K562 (cell line): ENCODE measurements around the gene PHYKPL. TPM values are rescaled to one million over a fixed set of nuclear protein-coding genes. Genes with fewer than 3 reads are reported as not detected.
A peak's percentile ranks its signal among the peaks of the same experiment; 100 is the strongest.

Source experiments
- FIP1L1 ChIP-seq: fragments of 200-400 bp; formaldehyde crosslinking; IDR thresholded peaks from 2 replicates; pipeline ENCODE4 v1.6.1; 2018; ENCODE audit warnings: mild to moderate bottlenecking, low read depth, low read length; ENCODE audit not compliant: poor library complexity, severe bottlenecking
- FOXA3 ChIP-seq, 2 experiments: fragments of 450-650 bp in 1 of 2; sonication (generic) in 1 of 2; formaldehyde crosslinking; IDR thresholded peaks in 1 of 2; conservative IDR thresholded peaks in 1 of 2; 2 replicates each; pipeline versions ENCODE4 v1.4.0 to v1.8.0; 2020 to 2022; ENCODE audit warnings: mild to moderate bottlenecking in 2 of 2, missing genetic modification reagents in 1 of 2
- GTF2F1 ChIP-seq: IDR thresholded peaks from 2 replicates; pipeline ENCODE4 v1.6.1; 2011; ENCODE audit warnings: low read depth, low read length, improper control_type of control experiment
- HLTF ChIP-seq: fragments of 450-650 bp; IDR thresholded peaks from 2 replicates; pipeline ENCODE4 v1.6.1; 2016
- JUNB ChIP-seq: fragments of 450-650 bp; formaldehyde crosslinking; conservative IDR thresholded peaks from 2 replicates; pipeline ENCODE4 v1.4.0; 2020; ENCODE audit warnings: mild to moderate bottlenecking
- MAZ ChIP-seq, 2 experiments: fragments of 450-650 bp in 1 of 2; sonication (generic) in 1 of 2; formaldehyde crosslinking; IDR thresholded peaks in 1 of 2; conservative IDR thresholded peaks in 1 of 2; 2 replicates each; pipeline versions ENCODE4 v1.4.0 to v1.5.0; 2020; ENCODE audit warnings: mild to moderate bottlenecking in 1 of 2, missing genetic modification reagents in 1 of 2
- MEIS2 ChIP-seq: fragments of 450-650 bp; IDR thresholded peaks from 2 replicates; pipeline ENCODE4 v1.6.1; 2014; ENCODE audit warnings: mild to moderate bottlenecking; ENCODE audit not compliant: partially characterized antibody
- NFE2L1 ChIP-seq: fragments of 450-650 bp; IDR thresholded peaks from 2 replicates; pipeline ENCODE4 v1.6.1; 2016; ENCODE audit warnings: missing genetic modification characterization, low read depth, mild to moderate bottlenecking, missing compliant biosample characterization, moderate library complexity, borderline replicate concordance
- PCBP1 ChIP-seq: fragments of 200-400 bp; formaldehyde crosslinking; IDR thresholded peaks from 2 replicates; pipeline ENCODE4 v1.6.1; 2018; ENCODE audit warnings: mild to moderate bottlenecking, low read depth, low read length; ENCODE audit not compliant: poor library complexity, severe bottlenecking
- POLR2AphosphoS5 ChIP-seq: IDR thresholded peaks from 2 replicates; pipeline ENCODE4 v1.6.1; 2011; ENCODE audit warnings: mild to moderate bottlenecking, low read depth, low read length, moderate library complexity; ENCODE audit not compliant: control insufficient read depth, insufficient read depth
- POLR2G ChIP-seq: fragments of 200-400 bp; formaldehyde crosslinking; IDR thresholded peaks from 2 replicates; pipeline ENCODE4 v1.6.1; 2017; ENCODE audit warnings: low read depth, mild to moderate bottlenecking, antibody characterized with exemption, low read length, moderate library complexity
- RBM22 ChIP-seq: fragments of 200-400 bp; formaldehyde crosslinking; IDR thresholded peaks from 2 replicates; pipeline ENCODE4 v1.6.1; 2018; ENCODE audit warnings: low read length, low read depth; ENCODE audit not compliant: poor library complexity, severe bottlenecking
- SIN3A ChIP-seq, 2 experiments: fragments of 150-350 bp in 1 of 2; IDR thresholded peaks; 2 replicates each; pipeline ENCODE4 v1.6.1; 2011 to 2016; ENCODE audit warnings: borderline replicate concordance in 2 of 2, low read depth in 2 of 2, low read length in 2 of 2, mild to moderate bottlenecking in 2 of 2, moderate library complexity in 2 of 2; ENCODE audit not compliant: control insufficient read depth in 1 of 2
- SIRT6 ChIP-seq: IDR thresholded peaks from one replicate; pipeline ENCODE4 v1.6.1; 2012; ENCODE audit warnings: low read depth, mild to moderate bottlenecking, control low read depth, inconsistent platforms, low read length, moderate library complexity
- ZBTB7A ChIP-seq: IDR thresholded peaks from 2 replicates; pipeline ENCODE4 v1.6.1; 2011; ENCODE audit warnings: low read depth, mild to moderate bottlenecking, low read length, moderate library complexity, borderline replicate concordance; ENCODE audit not compliant: control insufficient read depth
- ZSCAN29 ChIP-seq: fragments of 450-650 bp; IDR thresholded peaks from 2 replicates; pipeline ENCODE4 v1.6.1; 2017
- polyA plus RNA-seq, 8 experiments: library from polyadenylated mRNA; depleted of rRNA in 4 of 8; stranded (reverse) in 5 of 8; unstranded in 3 of 8; fragments of >200 nt; fragmentation: Nextera tagmentation in 2 of 8; fragmentation: Illumina TruSeq in 1 of 8; extraction: Ambion mirVana in 2 of 8; extraction: Trizol in 1 of 8; gene quantifications; 2 replicates each; pipeline versions ENCODE4 v1.2.1 to v1.2.3, GENCODE V29; 2011 to 2014; ENCODE audit warnings: inconsistent platforms in 1 of 8, missing spikeins in 1 of 8
- total RNA-seq, 7 experiments: library from RNA; depleted of rRNA in 6 of 7; stranded (reverse); fragments of >200 nt in 6 of 7; fragmentation: Illumina TruSeq in 2 of 7; extraction: Trizol in 2 of 7; gene quantifications; 2 replicates each; pipeline versions ENCODE4 v1.2.1 to v1.2.3, GENCODE V29; 2011 to 2021; ENCODE audit warnings: low replicate concordance in 1 of 7
- TF ChIP-seq, protein P1 (sequence below): fragments of 250-450 bp; sonication (Bioruptor Pico); IDR thresholded peaks from 2 replicates; pipeline ENCODE4 v1.8.0; 2021; ENCODE audit warnings: mild to moderate bottlenecking, moderate library complexity
- TF ChIP-seq, protein P2 (sequence below): fragments of 450-650 bp; formaldehyde crosslinking; IDR thresholded peaks from 2 replicates; pipeline ENCODE4 v1.4.0; 2020; ENCODE audit warnings: mild to moderate bottlenecking, moderate library complexity
- TF ChIP-seq, protein P3 (sequence below): fragments of 250-450 bp; sonication (Bioruptor Pico); IDR thresholded peaks from 2 replicates; pipeline ENCODE4 v1.4.0; 2020; ENCODE audit warnings: mild to moderate bottlenecking, moderate library complexity
- TF ChIP-seq, protein P4 (sequence below): fragments of 250-450 bp; sonication (Bioruptor Pico); IDR thresholded peaks from 2 replicates; pipeline ENCODE4 v1.5.0; 2021

PHYKPL gene
- total and polyA plus RNA-seq, 9 of the 15 experiments (the other 6 are each of a cell fraction or from before 2014, with no cell fraction given): 4.7 to 34.7 (median 18.6) TPM

DNA sequence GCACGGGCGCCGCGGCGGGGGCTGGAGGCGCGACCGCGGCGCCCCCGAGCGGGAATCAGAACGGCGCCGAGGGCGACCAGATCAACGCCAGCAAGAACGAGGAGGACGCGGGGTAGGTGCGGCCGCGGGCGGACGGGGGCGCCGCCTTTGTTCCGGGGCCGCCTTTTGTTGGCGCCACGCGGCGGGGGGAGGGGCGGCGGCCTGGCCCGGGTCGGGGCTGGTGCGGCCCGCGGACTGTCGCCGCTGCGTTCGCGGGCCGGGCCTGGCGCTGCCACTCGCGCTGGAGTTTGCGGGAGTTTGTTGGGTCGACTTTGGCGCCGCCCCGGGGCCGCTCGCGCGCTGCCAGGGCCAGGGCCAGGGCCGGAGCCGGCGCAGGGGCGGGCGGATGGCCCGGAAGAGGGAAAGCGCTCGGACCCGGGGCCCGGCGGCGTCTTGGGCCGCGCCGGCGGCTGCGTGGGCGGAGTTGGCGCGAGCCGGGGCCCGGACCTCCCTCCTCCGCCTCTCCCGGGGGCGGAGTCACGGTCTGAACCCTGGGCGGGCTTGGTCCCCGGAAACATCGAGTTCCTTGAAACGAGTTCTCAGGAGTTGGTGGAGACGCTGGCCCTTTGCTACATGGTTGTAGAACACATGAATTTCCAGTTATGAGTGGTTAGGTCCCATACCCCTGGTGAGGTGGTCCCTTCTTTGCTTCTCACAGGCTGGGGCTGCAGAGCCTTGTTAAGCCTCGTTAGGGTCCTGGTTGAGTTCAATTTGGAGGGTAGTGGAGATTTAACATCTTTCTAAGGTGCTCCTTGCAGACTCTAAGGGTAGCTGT lies 27.5 kb downstream of the PHYKPL start (continued):
- TF ChIP-seq, protein P1, sequence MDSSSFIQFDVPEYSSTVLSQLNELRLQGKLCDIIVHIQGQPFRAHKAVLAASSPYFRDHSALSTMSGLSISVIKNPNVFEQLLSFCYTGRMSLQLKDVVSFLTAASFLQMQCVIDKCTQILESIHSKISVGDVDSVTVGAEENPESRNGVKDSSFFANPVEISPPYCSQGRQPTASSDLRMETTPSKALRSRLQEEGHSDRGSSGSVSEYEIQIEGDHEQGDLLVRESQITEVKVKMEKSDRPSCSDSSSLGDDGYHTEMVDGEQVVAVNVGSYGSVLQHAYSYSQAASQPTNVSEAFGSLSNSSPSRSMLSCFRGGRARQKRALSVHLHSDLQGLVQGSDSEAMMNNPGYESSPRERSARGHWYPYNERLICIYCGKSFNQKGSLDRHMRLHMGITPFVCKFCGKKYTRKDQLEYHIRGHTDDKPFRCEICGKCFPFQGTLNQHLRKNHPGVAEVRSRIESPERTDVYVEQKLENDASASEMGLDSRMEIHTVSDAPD: no peak
- TF ChIP-seq FOXA3 (CRISPR knock-in tag; conservative IDR thresholded peaks at IDR 0.05 in 1 of 2, IDR thresholded peaks at IDR 0.05 in 1 of 2): no peak
- TF ChIP-seq, protein P2, sequence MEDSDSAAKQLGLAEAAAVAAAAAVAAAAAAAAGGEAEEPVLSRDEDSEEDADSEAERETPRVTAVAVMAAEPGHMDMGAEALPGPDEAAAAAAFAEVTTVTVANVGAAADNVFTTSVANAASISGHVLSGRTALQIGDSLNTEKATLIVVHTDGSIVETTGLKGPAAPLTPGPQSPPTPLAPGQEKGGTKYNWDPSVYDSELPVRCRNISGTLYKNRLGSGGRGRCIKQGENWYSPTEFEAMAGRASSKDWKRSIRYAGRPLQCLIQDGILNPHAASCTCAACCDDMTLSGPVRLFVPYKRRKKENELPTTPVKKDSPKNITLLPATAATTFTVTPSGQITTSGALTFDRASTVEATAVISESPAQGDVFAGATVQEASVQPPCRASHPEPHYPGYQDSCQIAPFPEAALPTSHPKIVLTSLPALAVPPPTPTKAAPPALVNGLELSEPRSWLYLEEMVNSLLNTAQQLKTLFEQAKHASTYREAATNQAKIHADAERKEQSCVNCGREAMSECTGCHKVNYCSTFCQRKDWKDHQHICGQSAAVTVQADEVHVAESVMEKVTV: no peak
- TF ChIP-seq, protein P3, sequence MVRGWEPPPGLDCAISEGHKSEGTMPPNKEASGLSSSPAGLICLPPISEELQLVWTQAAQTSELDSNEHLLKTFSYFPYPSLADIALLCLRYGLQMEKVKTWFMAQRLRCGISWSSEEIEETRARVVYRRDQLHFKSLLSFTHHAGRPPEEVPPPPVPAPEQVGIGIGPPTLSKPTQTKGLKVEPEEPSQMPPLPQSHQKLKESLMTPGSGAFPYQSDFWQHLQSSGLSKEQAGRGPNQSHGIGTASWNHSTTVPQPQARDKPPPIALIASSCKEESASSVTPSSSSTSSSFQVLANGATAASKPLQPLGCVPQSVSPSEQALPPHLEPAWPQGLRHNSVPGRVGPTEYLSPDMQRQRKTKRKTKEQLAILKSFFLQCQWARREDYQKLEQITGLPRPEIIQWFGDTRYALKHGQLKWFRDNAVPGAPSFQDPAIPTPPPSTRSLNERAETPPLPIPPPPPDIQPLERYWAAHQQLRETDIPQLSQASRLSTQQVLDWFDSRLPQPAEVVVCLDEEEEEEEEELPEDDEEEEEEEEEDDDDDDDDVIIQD: no peak
- TF ChIP-seq MAZ (CRISPR knock-in tag; conservative IDR thresholded peaks at IDR 0.05 in 1 of 2, IDR thresholded peaks at IDR 0.05 in 1 of 2): peak in 1 of 2 experiments; percentile 46; a peak in 2 of 4 replicates
- TF ChIP-seq POLR2AphosphoS5: 0 out of 2 replicates have a peak, but pooled peaks have one; percentile 13
- peak; percentile 26 to 82; a peak in 3 of 4 replicates for TF ChIP-seq SIN3A (IDR thresholded peaks at IDR 0.05; ENCODE audit: borderline replicate concordance in 2 of 2, control insufficient read depth in 1 of 2, low read depth in 2 of 2, low read length in 2 of 2)
- TF ChIP-seq PCBP1: peak; percentile 15
- TF ChIP-seq, protein P4, sequence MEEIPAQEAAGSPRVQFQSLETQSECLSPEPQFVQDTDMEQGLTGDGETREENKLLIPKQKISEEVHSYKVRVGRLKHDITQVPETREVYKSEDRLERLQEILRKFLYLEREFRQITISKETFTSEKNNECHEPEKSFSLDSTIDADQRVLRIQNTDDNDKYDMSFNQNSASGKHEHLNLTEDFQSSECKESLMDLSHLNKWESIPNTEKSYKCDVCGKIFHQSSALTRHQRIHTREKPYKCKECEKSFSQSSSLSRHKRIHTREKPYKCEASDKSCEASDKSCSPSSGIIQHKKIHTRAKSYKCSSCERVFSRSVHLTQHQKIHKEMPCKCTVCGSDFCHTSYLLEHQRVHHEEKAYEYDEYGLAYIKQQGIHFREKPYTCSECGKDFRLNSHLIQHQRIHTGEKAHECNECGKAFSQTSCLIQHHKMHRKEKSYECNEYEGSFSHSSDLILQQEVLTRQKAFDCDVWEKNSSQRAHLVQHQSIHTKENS (CRISPR knock-in tag): no peak
- no peak for TF ChIP-seq GTF2F1
- TF ChIP-seq ZSCAN29: peak; percentile 83
- TF ChIP-seq FIP1L1: peak; percentile 57
- peak; percentile 48; the same call in 1 of the 2 replicates for TF ChIP-seq ZBTB7A
- peak; percentile 72 for TF ChIP-seq POLR2G
- no peak for TF ChIP-seq NFE2L1 (tag)
- no peak for TF ChIP-seq HLTF
- TF ChIP-seq JUNB (CRISPR knock-in tag): no peak
- peak; percentile 51 for TF ChIP-seq RBM22
- no peak for TF ChIP-seq MEIS2
- TF ChIP-seq SIRT6: no peak
